Loucy (cell line): ENCODE measurements around the gene KCNK18.

Experiments used
- H2AFZ ChIP-seq: fragments of 200-600 bp; sonication (generic); 2 replicates; pipeline ENCODE4 v1.6.0; 2016; ENCODE audit warnings: antibody characterized with exemption, mild to moderate bottlenecking, low read length, moderate library complexity
- H3F3A ChIP-seq: fragments of 200-600 bp; 2 replicates; pipeline ENCODE4 v1.6.0; 2016; ENCODE audit warnings: antibody characterized with exemption, low read depth, mild to moderate bottlenecking
- H3K27me3 ChIP-seq: fragments of 200-600 bp; sonication (generic); 2 replicates; pipeline ENCODE4 v1.6.1; 2014; ENCODE audit warnings: low read length, mild to moderate bottlenecking; ENCODE audit not compliant: insufficient read depth, poor library complexity, severe bottlenecking
- H3K36me3 ChIP-seq: fragments of 200-600 bp; sonication (generic); 2 replicates; pipeline ENCODE4 v1.6.1; 2016; ENCODE audit warnings: low read length; ENCODE audit not compliant: insufficient read depth
- H3K4me1 ChIP-seq: fragments of 200-600 bp; sonication (generic); 2 replicates; pipeline ENCODE4 v1.5.1; 2014; ENCODE audit warnings: low read length, mild to moderate bottlenecking; ENCODE audit not compliant: insufficient read depth, poor library complexity, severe bottlenecking
- H3K4me2 ChIP-seq: fragments of 200-600 bp; sonication (generic); 2 replicates; pipeline ENCODE4 v1.6.0; 2014; ENCODE audit warnings: antibody characterized with exemption, low read length, low read depth, mild to moderate bottlenecking; ENCODE audit not compliant: poor library complexity, severe bottlenecking
- H3K4me3 ChIP-seq: fragments of 200-600 bp; sonication (generic); 2 replicates; pipeline ENCODE4 v1.5.1; 2014; ENCODE audit warnings: low read length, mild to moderate bottlenecking, mixed read lengths; ENCODE audit not compliant: poor library complexity, severe bottlenecking
- H3K79me2 ChIP-seq: fragments of 200-600 bp; sonication (generic); 2 replicates; pipeline ENCODE4 v1.6.1; 2014; ENCODE audit warnings: low read length; ENCODE audit not compliant: insufficient read depth
- H3K9ac ChIP-seq: fragments of 200-600 bp; sonication (generic); 2 replicates; pipeline ENCODE4 v1.6.0; 2014; ENCODE audit warnings: mild to moderate bottlenecking, low read depth, low read length, moderate library complexity; ENCODE audit not compliant: poor library complexity, severe bottlenecking
- H3K9me2 ChIP-seq: fragments of 200-600 bp; sonication (generic); replicated peaks from 2 replicates; pipeline ENCODE4 v1.6.1; 2016; ENCODE audit warnings: low read depth, low read length, mixed read lengths
- H3K9me3 ChIP-seq: fragments of 200-600 bp; sonication (generic); 2 replicates; pipeline ENCODE4 v1.6.1; 2014; ENCODE audit warnings: mild to moderate bottlenecking, antibody characterized with exemption, low read length, low read depth; ENCODE audit not compliant: insufficient read depth
- H4K20me1 ChIP-seq: fragments of 200-600 bp; sonication (generic); 2 replicates; pipeline ENCODE4 v1.6.0; 2014; ENCODE audit warnings: antibody characterized with exemption, low read length, mild to moderate bottlenecking; ENCODE audit not compliant: insufficient read depth, poor library complexity, severe bottlenecking
- CTCF ChIP-seq: fragments of 200-600 bp; sonication (generic); conservative IDR thresholded peaks from 2 replicates; pipeline ENCODE4 v1.5.1; 2014; ENCODE audit warnings: mild to moderate bottlenecking, antibody characterized with exemption, low read length
- EZH2phosphoT487 ChIP-seq: fragments of 200-600 bp; IDR thresholded peaks from 2 replicates; pipeline ENCODE4 v1.6.1; 2018; ENCODE audit warnings: antibody characterized with exemption, mild to moderate bottlenecking, moderate library complexity, borderline replicate concordance

Gene KCNK18

DNA sequence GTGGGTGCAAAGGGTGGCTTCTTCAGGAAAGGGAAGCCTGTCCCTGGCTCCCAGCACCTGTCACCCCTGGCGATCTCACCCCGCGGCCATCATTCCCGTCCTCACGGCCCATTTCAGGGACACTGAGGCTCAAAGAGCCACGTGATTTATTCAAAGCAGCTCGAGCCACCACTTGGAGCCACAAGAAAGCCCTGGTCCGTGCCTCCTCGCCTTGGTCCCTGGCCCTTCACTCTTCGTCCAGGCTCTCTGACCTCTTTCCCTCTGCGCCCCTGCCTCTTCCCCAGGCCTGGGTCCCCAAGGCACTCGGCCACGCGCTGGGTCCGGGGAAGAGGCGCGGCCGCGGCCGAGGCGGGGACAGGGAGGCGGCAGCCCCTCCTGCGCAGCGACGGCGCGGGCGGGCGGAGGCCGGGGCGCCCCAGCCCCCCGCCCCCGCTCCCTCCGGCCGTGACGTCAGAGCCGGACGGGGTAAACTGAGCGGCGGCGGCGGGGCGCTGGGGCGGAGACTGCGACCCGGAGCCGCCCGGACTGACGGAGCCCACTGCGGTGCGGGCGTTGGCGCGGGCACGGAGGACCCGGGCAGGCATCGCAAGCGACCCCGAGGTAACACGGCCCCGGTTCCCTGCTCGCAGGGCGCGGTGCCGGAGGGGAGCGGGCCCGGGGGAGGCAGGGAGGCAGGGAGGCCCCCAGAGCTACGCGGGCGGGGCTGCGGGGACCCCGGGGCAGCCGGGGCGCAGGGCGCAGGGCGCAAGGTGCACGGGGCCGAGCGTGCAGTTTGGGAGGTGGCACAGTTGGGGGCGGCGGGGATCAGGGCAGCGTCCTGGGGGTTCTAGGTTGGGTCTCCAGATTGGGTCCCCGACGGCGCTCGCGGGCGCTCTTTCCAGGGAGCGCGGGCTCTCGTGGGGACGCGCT is 43.6 kb downstream of the KCNK18 start, which contains the start of gene SLC18A2:
Gene SLC18A2 (plus strand): TSS at position 494 of the 909 bp plus-strand sequence. CDS start 580 bp downstream, outside the sequence.
- TF ChIP-seq CTCF (no peak), EZH2phosphoT487 (no peak)
- Histone ChIP-seq H3K4me1 (peaks cover 13% of the 10 kb centered on the region), H3K4me3 (no peak within 1 kb of the TSS), H3K36me3 (no peaks in the 10 kb centered on the region), H2AFZ (no peak within 1 kb of the TSS), H3K79me2 (no peaks in the 10 kb centered on the region), H3F3A (no peaks in the 10 kb centered on the region), H3K9ac (no peak within 1 kb of the TSS), H3K27me3 (no peaks in the 10 kb centered on the region), H3K4me2 (peak within 1 kb of the TSS; percentile 22), H3K9me3 (no peaks in the 10 kb centered on the region), H4K20me1 (no peaks in the 10 kb centered on the region), H3K9me2 (no peaks in the 10 kb centered on the region)

GRCh38 chr10:117241541-117242462 is 44.5 kb downstream of the KCNK18 start:
- Histone ChIP-seq H3K79me2 (no peaks in the 10 kb centered on the region), H3K36me3 (no peaks in the 10 kb centered on the region), H4K20me1 (no peaks in the 10 kb centered on the region), H2AFZ (no peak overlapping the region), H3K4me2 (no peak overlapping the region), H3K27me3 (no peaks in the 10 kb centered on the region), H3F3A (no peaks in the 10 kb centered on the region), H3K4me3 (no peak overlapping the region), H3K4me1 (peaks cover 13% of the 10 kb centered on the region), H3K9ac (no peak overlapping the region), H3K9me2 (no peaks in the 10 kb centered on the region), H3K9me3 (no peaks in the 10 kb centered on the region)
- TF ChIP-seq CTCF (no peak), EZH2phosphoT487 (no peak)

DNA sequence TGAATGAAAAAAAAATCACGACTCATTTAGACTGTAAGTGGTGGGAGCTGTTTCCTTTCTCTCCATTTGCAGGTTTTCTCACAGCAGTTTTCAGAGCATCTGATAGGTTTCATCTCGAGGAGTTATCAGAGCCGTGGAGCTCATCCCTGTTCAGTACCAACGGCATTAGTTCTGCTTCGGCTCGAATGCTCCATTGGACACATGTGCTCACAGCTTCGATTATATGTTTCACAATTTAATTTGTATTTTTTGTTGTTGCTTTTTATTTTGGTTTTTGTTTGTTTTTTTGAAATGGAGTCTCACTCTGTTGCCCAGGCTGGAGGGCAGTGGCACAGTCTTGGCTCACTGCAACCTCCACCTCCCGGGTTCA is 45.2 kb downstream of the KCNK18 start:
- Histone ChIP-seq H2AFZ (no peak overlapping the region), H3F3A (no peaks in the 10 kb centered on the region), H3K9me3 (no peaks in the 10 kb centered on the region), H3K4me3 (no peak overlapping the region), H3K79me2 (no peaks in the 10 kb centered on the region), H3K9ac (no peak overlapping the region), H3K9me2 (no peaks in the 10 kb centered on the region), H4K20me1 (no peaks in the 10 kb centered on the region), H3K4me2 (no peak overlapping the region), H3K27me3 (no peaks in the 10 kb centered on the region), H3K4me1 (peaks cover 14% of the 10 kb centered on the region), H3K36me3 (no peaks in the 10 kb centered on the region)
- TF ChIP-seq CTCF, result no peak
- TF ChIP-seq EZH2phosphoT487, result no peak
